Measurements from ENCODE around the gene RERE.

The RERE gene

DNA sequence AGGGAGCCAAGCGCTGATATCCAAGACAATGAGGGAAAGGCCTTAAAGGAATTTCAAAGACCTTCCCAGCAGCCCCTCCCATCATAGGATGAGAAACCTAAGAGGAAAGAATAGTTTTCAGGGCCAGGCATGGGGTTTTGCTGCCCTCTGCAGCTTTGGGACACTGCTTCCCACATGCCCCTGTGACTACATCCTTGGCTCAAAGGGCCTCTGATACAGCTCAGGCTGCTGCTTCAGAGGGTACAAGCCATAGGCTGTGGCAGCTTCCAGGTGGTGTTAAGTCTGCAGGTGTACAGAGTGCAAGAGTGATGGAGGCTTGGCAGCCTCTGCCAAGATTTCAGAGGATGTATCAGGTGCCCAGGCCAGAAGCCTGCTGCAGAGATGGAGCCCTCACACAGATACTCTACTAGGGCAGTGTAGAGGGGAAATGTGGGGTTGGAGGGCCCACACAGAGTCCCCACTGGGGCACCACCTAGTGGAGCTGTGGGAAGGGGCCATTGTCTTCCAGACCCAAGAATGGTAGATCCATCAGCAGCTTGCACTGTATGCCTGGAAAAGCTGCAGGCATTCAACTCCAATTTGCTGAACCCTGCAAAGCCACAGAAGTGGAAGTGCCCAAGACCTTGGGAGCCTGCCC, 373.8 kb downstream of the RERE start:
- Histone ChIP-seq H3K4me3 (ENCODE audit: insufficient read depth, low read depth, low read length) (no peak overlapping the region), H3K27ac (ENCODE audit: insufficient read depth, low read depth, low read length, poor library complexity, severe bottlenecking) (no peak overlapping the region), H3K27me3 (ENCODE audit: control insufficient read depth, insufficient read depth, low read length, poor library complexity, severe bottlenecking) (no peaks in the 10 kb centered on the region), H3K36me3 (ENCODE audit: control insufficient read depth, insufficient read depth, low read length) (no peaks in the 10 kb centered on the region), H3K4me1 (ENCODE audit: control insufficient read depth, insufficient read depth, low read length) (peaks cover 9% of the 10 kb centered on the region), H3K9me3 (ENCODE audit: control insufficient read depth, low read length) (no peaks in the 10 kb centered on the region)
- WGBS, 2 experiments: 23 to 35% methylated on average over 1 of the region's 1 CpG

DNA sequence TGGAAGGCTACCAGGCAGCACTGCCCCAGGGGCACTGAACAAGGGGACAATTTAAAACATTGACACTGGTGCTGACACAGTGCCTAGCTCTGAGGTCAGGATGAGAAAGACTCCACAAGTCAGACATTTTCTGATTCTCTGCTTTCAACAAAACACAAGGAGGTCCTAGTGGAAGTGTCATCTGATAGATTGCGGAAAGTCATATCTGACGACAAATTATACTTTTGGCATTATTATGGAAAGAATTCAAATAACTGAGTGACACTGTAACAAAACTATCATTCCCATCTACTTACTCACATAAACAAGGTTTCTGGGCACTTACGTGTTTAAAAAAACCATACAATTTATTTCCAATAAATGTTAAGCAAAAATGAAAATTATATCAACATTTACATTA, 376.0 kb downstream of the RERE start:
- H3K9me3 ChIP-seq (ENCODE audit: control insufficient read depth, low read length): no peaks in the 10 kb centered on the region
- H3K4me1 ChIP-seq (ENCODE audit: control insufficient read depth, insufficient read depth, low read length): peaks cover 20% of the 10 kb centered on the region
- H3K27me3 ChIP-seq (ENCODE audit: control insufficient read depth, insufficient read depth, low read length, poor library complexity, severe bottlenecking): no peaks in the 10 kb centered on the region
- H3K4me3 ChIP-seq (ENCODE audit: insufficient read depth, low read depth, low read length): no peak overlapping the region
- H3K36me3 ChIP-seq (ENCODE audit: control insufficient read depth, insufficient read depth, low read length): no peaks in the 10 kb centered on the region
- H3K27ac ChIP-seq (ENCODE audit: insufficient read depth, low read depth, low read length, poor library complexity, severe bottlenecking): no peak overlapping the region
- WGBS, 2 experiments: 94 to 100% methylated on average over 1 to 3 of the region's 3 CpGs

DNA sequence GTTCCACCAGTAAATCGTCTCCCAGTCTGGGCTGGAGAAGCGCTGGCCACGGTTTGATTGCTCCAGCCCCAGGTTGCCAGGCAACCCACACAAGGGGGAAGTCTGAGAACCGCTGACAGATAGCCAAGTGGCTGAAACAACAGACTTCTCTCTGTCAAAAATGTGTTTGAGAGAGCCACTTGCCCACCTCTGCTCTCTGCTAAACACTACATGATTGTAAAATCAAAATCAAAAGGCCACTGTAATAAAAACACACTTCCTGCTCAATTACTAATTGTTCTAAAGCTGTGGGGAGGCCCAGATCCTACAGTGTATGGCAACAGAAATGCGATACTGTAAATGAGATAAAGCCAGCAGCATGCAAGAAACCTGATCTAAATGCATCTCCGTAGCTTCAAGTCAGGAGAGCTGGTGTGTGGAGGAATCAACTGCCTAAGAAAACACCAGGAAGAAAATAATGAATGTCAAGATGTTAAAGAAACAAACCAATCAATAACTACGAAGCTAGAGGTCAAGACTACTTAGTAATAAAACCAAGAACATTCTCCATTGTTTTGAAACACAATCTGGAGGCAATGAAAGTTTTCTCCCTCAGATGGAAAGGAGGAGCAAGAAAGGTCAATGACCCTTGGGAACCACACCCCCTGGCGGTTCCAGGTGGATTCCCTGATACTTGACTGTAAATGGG, 378.3 kb downstream of the RERE start:
- 23 to 26% methylated on average over 8 of the region's 8 CpGs for WGBS, 2 experiments
- Histone ChIP-seq H3K36me3 (ENCODE audit: control insufficient read depth, insufficient read depth, low read length) (no peaks in the 10 kb centered on the region), H3K4me1 (ENCODE audit: control insufficient read depth, insufficient read depth, low read length) (peaks cover 20% of the 10 kb centered on the region)

DNA sequence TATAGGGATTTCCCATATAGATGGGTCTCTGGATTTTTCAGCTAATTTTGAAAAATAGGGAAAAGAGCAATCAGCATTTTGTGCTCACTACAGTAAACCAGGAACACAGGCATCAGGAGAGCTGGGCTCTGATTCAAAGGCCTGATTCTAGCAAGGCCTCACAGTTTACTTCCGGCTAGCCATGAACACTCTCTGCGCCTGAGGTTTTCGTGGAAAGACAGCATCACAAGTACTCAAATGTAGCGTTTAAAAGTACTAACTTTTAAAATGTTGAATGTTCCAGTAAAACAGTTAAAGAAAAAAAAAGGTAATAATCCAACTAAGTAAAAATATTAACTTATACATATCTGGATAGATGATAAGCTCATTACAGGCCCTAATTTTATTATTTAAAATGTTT, 379.0 kb downstream of the RERE start:
- Histone ChIP-seq H3K4me3 (ENCODE audit: insufficient read depth, low read depth, low read length) (no peak overlapping the region), H3K27ac (ENCODE audit: insufficient read depth, low read depth, low read length, poor library complexity, severe bottlenecking) (no peak overlapping the region)
- 91 to 92% methylated on average over 3 to 4 of the region's 4 CpGs for WGBS, 2 experiments

More for the DNA sequence above, 378.3 kb downstream of the RERE start:
- no peaks in the 10 kb centered on the region for H3K27me3 ChIP-seq (ENCODE audit: control insufficient read depth, insufficient read depth, low read length, poor library complexity, severe bottlenecking)
- no peaks in the 10 kb centered on the region for H3K9me3 ChIP-seq (ENCODE audit: control insufficient read depth, low read length)
- H3K4me3 ChIP-seq (ENCODE audit: insufficient read depth, low read depth, low read length): no peak overlapping the region
- peak overlapping the region; percentile 62 for H3K27ac ChIP-seq (ENCODE audit: insufficient read depth, low read depth, low read length, poor library complexity, severe bottlenecking)

DNA sequence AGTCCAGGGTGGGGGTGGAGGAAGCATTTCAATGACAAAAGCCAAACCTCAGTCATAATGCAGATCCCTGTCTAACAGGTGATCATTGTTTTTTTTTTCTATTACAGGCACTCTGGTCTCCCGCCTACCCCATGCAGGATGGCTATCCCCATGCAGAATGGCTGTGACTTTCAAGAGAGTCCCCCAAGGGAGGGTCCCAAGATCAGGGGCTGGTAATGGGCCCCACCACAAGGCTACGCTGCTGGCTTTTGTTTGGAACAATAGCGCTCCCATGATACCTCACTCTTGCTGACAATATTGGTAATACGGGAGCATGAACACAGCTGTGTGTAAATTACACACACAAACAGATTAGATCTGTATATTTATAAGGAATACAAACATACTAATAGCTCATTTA, 380.1 kb downstream of the RERE start:
- Histone ChIP-seq H3K27me3 (ENCODE audit: control insufficient read depth, insufficient read depth, low read length, poor library complexity, severe bottlenecking) (no peaks in the 10 kb centered on the region), H3K9me3 (ENCODE audit: control insufficient read depth, low read length) (no peaks in the 10 kb centered on the region), H3K4me3 (ENCODE audit: insufficient read depth, low read depth, low read length) (no peak overlapping the region), H3K27ac (ENCODE audit: insufficient read depth, low read depth, low read length, poor library complexity, severe bottlenecking) (no peak overlapping the region), H3K4me1 (ENCODE audit: control insufficient read depth, insufficient read depth, low read length) (peaks cover 20% of the 10 kb centered on the region), H3K36me3 (ENCODE audit: control insufficient read depth, insufficient read depth, low read length) (no peaks in the 10 kb centered on the region)
- 82 to 87% methylated on average over 3 to 4 of the region's 4 CpGs for WGBS, 2 experiments

More for the DNA sequence above, 379.0 kb downstream of the RERE start:
- no peaks in the 10 kb centered on the region for H3K36me3 ChIP-seq (ENCODE audit: control insufficient read depth, insufficient read depth, low read length)
- no peaks in the 10 kb centered on the region for H3K27me3 ChIP-seq (ENCODE audit: control insufficient read depth, insufficient read depth, low read length, poor library complexity, severe bottlenecking)
- peaks cover 20% of the 10 kb centered on the region for H3K4me1 ChIP-seq (ENCODE audit: control insufficient read depth, insufficient read depth, low read length)
- H3K9me3 ChIP-seq (ENCODE audit: control insufficient read depth, low read length): no peaks in the 10 kb centered on the region

DNA sequence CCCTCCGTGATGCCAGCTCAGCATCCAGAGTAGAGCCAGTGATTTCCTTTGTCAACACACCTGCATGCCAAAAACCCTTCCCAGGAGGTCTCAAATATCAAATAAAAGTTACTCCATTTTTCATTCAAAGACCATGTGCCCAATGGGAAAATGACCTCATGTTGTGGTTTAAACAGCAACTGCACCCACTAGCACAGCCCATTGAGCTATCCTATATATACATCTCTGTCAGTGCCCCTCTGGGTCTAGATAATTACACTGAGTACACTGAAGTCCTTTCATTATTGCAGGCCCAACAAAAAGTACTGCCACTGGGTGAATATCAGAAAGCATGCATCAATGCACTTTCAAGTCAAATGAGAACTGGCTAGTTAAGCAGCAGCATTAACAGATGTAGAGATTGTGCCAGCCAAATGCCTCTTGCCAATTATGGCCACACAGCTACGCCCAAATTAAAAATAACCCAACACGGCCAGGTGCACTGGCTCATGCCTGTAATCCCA, 381.8 kb downstream of the RERE start:
- H3K9me3 ChIP-seq (ENCODE audit: control insufficient read depth, low read length): no peaks in the 10 kb centered on the region
- 92 to 96% methylated on average over 3 of the region's 3 CpGs for WGBS, 2 experiments
- H3K36me3 ChIP-seq (ENCODE audit: control insufficient read depth, insufficient read depth, low read length): no peaks in the 10 kb centered on the region
- H3K4me1 ChIP-seq (ENCODE audit: control insufficient read depth, insufficient read depth, low read length): peaks cover 24% of the 10 kb centered on the region
- H3K27ac ChIP-seq (ENCODE audit: insufficient read depth, low read depth, low read length, poor library complexity, severe bottlenecking): no peak overlapping the region
- H3K4me3 ChIP-seq (ENCODE audit: insufficient read depth, low read depth, low read length): no peak overlapping the region
- no peaks in the 10 kb centered on the region for H3K27me3 ChIP-seq (ENCODE audit: control insufficient read depth, insufficient read depth, low read length, poor library complexity, severe bottlenecking)

DNA sequence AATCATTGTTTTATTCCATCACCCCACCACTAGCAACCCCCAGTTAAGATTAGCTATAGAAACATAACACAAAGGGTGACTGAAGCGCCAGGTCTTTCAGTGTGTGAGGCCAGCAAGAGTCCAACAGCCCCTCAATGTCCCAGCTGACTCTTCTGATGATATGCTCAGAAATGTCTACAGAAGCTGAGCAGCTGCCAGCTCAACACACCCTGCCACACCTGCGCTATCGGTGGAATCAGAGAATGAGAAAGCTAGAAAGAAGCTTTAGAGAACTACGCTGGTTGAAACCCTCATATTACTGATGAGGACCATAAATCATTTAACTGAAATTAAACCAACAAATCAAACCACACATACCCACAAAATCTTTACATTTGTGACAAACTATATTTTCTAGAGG, 383.3 kb downstream of the RERE start:
- Histone ChIP-seq H3K27ac (ENCODE audit: insufficient read depth, low read depth, low read length, poor library complexity, severe bottlenecking) (no peak overlapping the region), H3K36me3 (ENCODE audit: control insufficient read depth, insufficient read depth, low read length) (no peaks in the 10 kb centered on the region), H3K9me3 (ENCODE audit: control insufficient read depth, low read length) (no peaks in the 10 kb centered on the region), H3K4me1 (ENCODE audit: control insufficient read depth, insufficient read depth, low read length) (peaks cover 19% of the 10 kb centered on the region), H3K4me3 (ENCODE audit: insufficient read depth, low read depth, low read length) (no peak overlapping the region), H3K27me3 (ENCODE audit: control insufficient read depth, insufficient read depth, low read length, poor library complexity, severe bottlenecking) (no peaks in the 10 kb centered on the region)
- 92 to 97% methylated on average over 4 of the region's 4 CpGs for WGBS, 2 experiments

DNA sequence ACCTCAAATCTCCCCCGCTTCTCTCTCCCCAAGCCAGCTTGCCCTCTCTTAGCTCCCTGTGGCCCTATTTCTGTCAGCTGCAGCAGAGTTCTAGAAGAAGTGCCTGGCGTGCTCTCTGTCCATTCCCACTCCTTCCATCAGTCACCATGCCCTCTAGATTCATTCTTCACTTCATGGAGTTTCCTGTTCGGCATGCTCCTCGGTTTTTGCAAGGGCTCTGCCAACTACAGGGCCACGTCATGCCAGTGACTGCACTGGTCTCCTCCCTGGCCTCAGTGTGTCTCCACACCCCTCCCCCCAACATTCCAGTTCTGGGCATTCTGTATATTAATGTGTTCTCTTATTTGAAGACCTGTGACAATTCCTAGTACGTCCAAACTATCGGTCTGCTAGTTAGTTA, 385.7 kb downstream of the RERE start:
- Histone ChIP-seq H3K9me3 (ENCODE audit: control insufficient read depth, low read length) (no peaks in the 10 kb centered on the region), H3K27ac (ENCODE audit: insufficient read depth, low read depth, low read length, poor library complexity, severe bottlenecking) (no peak overlapping the region), H3K27me3 (ENCODE audit: control insufficient read depth, insufficient read depth, low read length, poor library complexity, severe bottlenecking) (no peaks in the 10 kb centered on the region), H3K4me3 (ENCODE audit: insufficient read depth, low read depth, low read length) (no peak overlapping the region), H3K36me3 (ENCODE audit: control insufficient read depth, insufficient read depth, low read length) (no peaks in the 10 kb centered on the region), H3K4me1 (ENCODE audit: control insufficient read depth, insufficient read depth, low read length) (peaks cover 4% of the 10 kb centered on the region)
- 93 to 94% methylated on average over 7 of the region's 7 CpGs for WGBS, 2 experiments

DNA sequence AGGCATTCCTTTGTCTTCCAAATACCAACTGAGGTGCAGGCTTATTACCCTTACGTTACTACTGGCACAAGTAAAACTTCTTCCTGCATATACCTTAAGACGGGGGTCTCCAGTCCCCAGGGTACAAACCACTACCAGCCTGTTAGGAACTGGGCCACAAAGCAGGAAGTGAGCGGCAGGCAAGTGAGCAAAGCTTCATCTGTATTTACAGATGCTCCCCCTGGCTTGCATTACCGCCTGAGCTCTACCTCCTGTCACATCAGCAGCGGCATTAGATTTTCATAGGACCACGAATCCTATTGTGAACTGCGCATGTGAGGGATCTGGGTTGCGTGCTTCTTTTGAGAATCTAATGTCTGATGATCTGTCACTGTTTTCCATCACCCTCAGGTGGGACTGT, 386.4 kb downstream of the RERE start:
- Histone ChIP-seq H3K4me3 (ENCODE audit: insufficient read depth, low read depth, low read length) (no peak overlapping the region), H3K27ac (ENCODE audit: insufficient read depth, low read depth, low read length, poor library complexity, severe bottlenecking) (no peak overlapping the region), H3K4me1 (ENCODE audit: control insufficient read depth, insufficient read depth, low read length) (peaks cover 4% of the 10 kb centered on the region), H3K27me3 (ENCODE audit: control insufficient read depth, insufficient read depth, low read length, poor library complexity, severe bottlenecking) (no peaks in the 10 kb centered on the region), H3K9me3 (ENCODE audit: control insufficient read depth, low read length) (no peaks in the 10 kb centered on the region), H3K36me3 (ENCODE audit: control insufficient read depth, insufficient read depth, low read length) (no peaks in the 10 kb centered on the region)
- 83 to 86% methylated on average over 8 of the region's 8 CpGs for WGBS, 2 experiments

DNA sequence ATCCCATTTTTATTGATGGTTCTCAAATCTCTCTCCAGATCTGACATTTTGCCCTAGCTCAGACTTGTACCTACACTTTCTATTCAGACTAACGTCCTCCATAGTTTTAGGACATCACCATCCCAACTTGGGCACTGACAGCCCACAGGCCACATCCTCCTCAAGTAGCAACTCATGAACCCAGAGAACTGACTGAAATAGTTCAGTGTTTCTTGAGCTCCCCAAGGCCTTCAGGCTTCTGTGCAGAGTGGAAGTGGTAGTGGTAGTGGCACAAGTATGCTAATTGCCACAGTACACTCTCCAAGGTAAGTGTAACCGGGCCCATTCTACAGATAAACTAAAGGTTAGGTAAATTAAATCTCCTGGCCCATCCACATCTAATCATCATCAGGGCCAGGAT, 387.0 kb downstream of the RERE start:
- H3K27ac ChIP-seq (ENCODE audit: insufficient read depth, low read depth, low read length, poor library complexity, severe bottlenecking): no peak overlapping the region
- no peaks in the 10 kb centered on the region for H3K36me3 ChIP-seq (ENCODE audit: control insufficient read depth, insufficient read depth, low read length)
- no peaks in the 10 kb centered on the region for H3K27me3 ChIP-seq (ENCODE audit: control insufficient read depth, insufficient read depth, low read length, poor library complexity, severe bottlenecking)
- WGBS, 2 experiments: 78 to 91% methylated on average over 2 of the region's 2 CpGs
- H3K9me3 ChIP-seq (ENCODE audit: control insufficient read depth, low read length): no peaks in the 10 kb centered on the region
- H3K4me3 ChIP-seq (ENCODE audit: insufficient read depth, low read depth, low read length): no peak overlapping the region
- peaks cover 4% of the 10 kb centered on the region for H3K4me1 ChIP-seq (ENCODE audit: control insufficient read depth, insufficient read depth, low read length)
